Fibroblast of lung (primary cell): Measurements from ENCODE around the gene RTP3. TPM values are rescaled to one million over a fixed set of nuclear protein-coding genes. Genes with fewer than 3 reads are reported as not detected.

Experiments used
- DNase-seq, 2 donors: peaks; one replicate each; pipeline versions ENCODE4 v3.0.0 to v3.0.0-alpha.2; 2010; ENCODE audit warnings: low read depth in 2 of 2
- H2AFZ ChIP-seq: 2 replicates; pipeline ENCODE4 v1.5.1; 2012; ENCODE audit warnings: low read length, control low read depth, inconsistent platforms
- H3K27ac ChIP-seq: 2 replicates; pipeline ENCODE4 v1.5.1; 2011; ENCODE audit warnings: low read length, control low read depth; ENCODE audit not compliant: insufficient read depth
- H3K27me3 ChIP-seq: 2 replicates; pipeline ENCODE4 v1.5.1; 2011; ENCODE audit warnings: mild to moderate bottlenecking, low read length; ENCODE audit not compliant: control insufficient read depth, insufficient read depth
- H3K36me3 ChIP-seq: 2 replicates; pipeline ENCODE4 v1.5.1; 2011; ENCODE audit warnings: low read length; ENCODE audit not compliant: control insufficient read depth, insufficient read depth
- H3K4me1 ChIP-seq: 2 replicates; pipeline ENCODE4 v1.5.1; 2011; ENCODE audit warnings: low read length; ENCODE audit not compliant: control insufficient read depth, insufficient read depth; ENCODE audit errors: extremely low read depth
- H3K4me2 ChIP-seq: 2 replicates; pipeline ENCODE4 v1.5.1; 2011; ENCODE audit warnings: low read length, control low read depth; ENCODE audit not compliant: insufficient read depth; ENCODE audit errors: extremely low read depth
- H3K4me3 ChIP-seq, 4 experiments: fragments of 200-600 bp in 1 of 4; sonication (generic) in 1 of 4; replicated peaks in 1 of 4; 2 replicates each; pipeline ENCODE4 v1.5.1; 2011 to 2016; ENCODE audit warnings: low read length in 4 of 4, low read depth in 3 of 4, mild to moderate bottlenecking in 3 of 4, control low read depth in 2 of 4, inconsistent platforms in 1 of 4, mixed read lengths in 1 of 4; ENCODE audit not compliant: insufficient read depth in 1 of 4; ENCODE audit errors: control extremely low read depth in 1 of 4
- H3K79me2 ChIP-seq: 2 replicates; pipeline ENCODE4 v1.5.1; 2012; ENCODE audit warnings: mild to moderate bottlenecking, low read length, inconsistent platforms; ENCODE audit not compliant: control insufficient read depth, insufficient read depth
- H3K9ac ChIP-seq: 2 replicates; pipeline ENCODE4 v1.5.1; 2011; ENCODE audit warnings: mild to moderate bottlenecking, low read length, control low read depth; ENCODE audit not compliant: insufficient read depth
- H3K9me3 ChIP-seq: 2 replicates; pipeline ENCODE4 v1.5.1; 2012; ENCODE audit warnings: low read depth, low read length; ENCODE audit not compliant: control insufficient read depth, insufficient read depth
- H4K20me1 ChIP-seq: 2 replicates; pipeline ENCODE4 v1.5.1; 2011; ENCODE audit warnings: low read length; ENCODE audit not compliant: control insufficient read depth, insufficient read depth; ENCODE audit errors: extremely low read depth
- EZH2 ChIP-seq: IDR thresholded peaks from 2 replicates; pipeline ENCODE4 v1.5.1; 2012; ENCODE audit warnings: low read length, control low read depth, mild to moderate bottlenecking; ENCODE audit errors: missing control alignments
- polyA plus RNA-seq, 2 donors: library from polyadenylated mRNA; depleted of rRNA in 1 of 2; stranded (reverse) in 1 of 2; unstranded in 1 of 2; fragments of >200 nt; gene quantifications; 2 replicates each; pipeline ENCODE4 v1.2.1, GENCODE V29; 2011 to 2012; ENCODE audit warnings: missing spikeins in 1 of 2
- total RNA-seq: library from RNA; depleted of rRNA; stranded (reverse); fragments of >200 nt; gene quantifications from 2 replicates; pipeline ENCODE4 v1.2.1, GENCODE V29; 2014
- TF ChIP-seq, protein P1 (sequence below), 2 donors: IDR thresholded peaks in 1 of 2; conservative IDR thresholded peaks in 1 of 2; 1 replicate in 1 of 2; 2 replicates in 1 of 2; pipeline ENCODE4 v1.5.1; 2011 to 2012; ENCODE audit warnings: low read length in 2 of 2, control low read depth in 1 of 2, inconsistent platforms in 1 of 2, low read depth in 1 of 2, mild to moderate bottlenecking in 1 of 2

The RTP3 gene
- total and polyA plus RNA-seq, 2 donors (not counting 1 experiment from before 2014, with no cell fraction given) = not detected

DNA sequence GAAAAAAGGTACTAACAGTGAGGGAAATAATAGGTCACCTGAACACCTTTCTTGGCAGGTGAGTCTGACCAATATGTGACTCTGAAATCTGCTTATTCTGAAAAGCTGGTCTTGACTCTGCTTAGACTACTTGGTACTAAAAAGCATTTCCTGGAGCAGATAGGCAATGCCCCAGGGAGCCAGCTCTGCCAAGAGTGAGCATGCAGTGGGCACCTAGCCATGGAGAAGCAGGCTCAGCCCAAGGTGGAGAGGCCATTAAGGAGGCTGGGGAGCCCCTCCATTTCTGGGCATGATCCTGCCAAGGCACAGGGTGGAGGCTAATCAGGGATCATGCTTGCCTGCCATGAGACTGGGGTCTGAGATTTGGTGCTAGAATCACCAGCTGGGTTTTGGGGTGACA, 31.5 kb upstream of the RTP3 start:
- Histone ChIP-seq H2AFZ (no peak overlapping the region), H3K36me3 (no peaks in the 10 kb centered on the region), H4K20me1 (no peaks in the 10 kb centered on the region), H3K4me2 (no peak overlapping the region), H3K4me3 (no peak overlapping the region), H3K27ac (no peak overlapping the region), H3K9me3 (no peaks in the 10 kb centered on the region), H3K4me1 (no peaks in the 10 kb centered on the region), H3K27me3 (peaks cover 29% of the 10 kb centered on the region), H3K79me2 (no peaks in the 10 kb centered on the region), H3K9ac (no peak overlapping the region)
- DNase-seq = no peak
- TF ChIP-seq, protein P1, sequence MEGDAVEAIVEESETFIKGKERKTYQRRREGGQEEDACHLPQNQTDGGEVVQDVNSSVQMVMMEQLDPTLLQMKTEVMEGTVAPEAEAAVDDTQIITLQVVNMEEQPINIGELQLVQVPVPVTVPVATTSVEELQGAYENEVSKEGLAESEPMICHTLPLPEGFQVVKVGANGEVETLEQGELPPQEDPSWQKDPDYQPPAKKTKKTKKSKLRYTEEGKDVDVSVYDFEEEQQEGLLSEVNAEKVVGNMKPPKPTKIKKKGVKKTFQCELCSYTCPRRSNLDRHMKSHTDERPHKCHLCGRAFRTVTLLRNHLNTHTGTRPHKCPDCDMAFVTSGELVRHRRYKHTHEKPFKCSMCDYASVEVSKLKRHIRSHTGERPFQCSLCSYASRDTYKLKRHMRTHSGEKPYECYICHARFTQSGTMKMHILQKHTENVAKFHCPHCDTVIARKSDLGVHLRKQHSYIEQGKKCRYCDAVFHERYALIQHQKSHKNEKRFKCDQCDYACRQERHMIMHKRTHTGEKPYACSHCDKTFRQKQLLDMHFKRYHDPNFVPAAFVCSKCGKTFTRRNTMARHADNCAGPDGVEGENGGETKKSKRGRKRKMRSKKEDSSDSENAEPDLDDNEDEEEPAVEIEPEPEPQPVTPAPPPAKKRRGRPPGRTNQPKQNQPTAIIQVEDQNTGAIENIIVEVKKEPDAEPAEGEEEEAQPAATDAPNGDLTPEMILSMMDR (conservative IDR thresholded peaks at IDR 0.05 in 1 of 2, IDR thresholded peaks at IDR 0.05 in 1 of 2; ENCODE audit: low read depth in 1 of 2, low read length in 2 of 2) = no peak
- no peak for TF ChIP-seq EZH2

DNA sequence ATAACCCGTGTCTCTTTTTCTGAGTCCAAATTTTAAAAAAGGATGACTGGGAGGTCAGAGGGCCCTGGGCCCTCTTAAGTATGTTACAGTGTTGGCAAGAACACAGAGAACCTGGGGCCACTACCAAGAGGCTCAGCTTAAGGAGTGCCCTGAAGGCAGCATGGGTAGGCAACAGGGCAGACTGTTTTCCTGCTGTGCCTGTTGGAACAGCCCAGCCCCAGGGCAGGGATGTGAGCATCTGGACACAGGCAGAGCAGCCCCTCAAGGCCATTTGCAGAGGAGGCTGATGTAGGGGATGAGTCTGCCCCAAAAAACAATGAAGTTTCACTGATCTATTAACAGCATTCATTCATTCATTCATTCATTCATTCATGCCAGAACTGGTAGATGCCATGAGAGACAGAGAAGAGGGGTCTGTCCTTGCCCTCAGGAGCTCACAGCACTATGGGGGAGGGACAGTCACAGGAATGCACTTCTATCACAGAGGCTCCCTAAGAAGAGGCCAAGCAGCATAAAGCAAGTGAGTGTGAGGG, 30.8 kb upstream of the RTP3 start:
- H3K36me3 ChIP-seq = no peaks in the 10 kb centered on the region
- H3K4me2 ChIP-seq = no peak overlapping the region
- no peak for DNase-seq
- H3K27me3 ChIP-seq = peaks cover 32% of the 10 kb centered on the region
- H3K4me3 ChIP-seq = no peak overlapping the region
- no peaks in the 10 kb centered on the region for H3K9me3 ChIP-seq
- TF ChIP-seq, protein P1 (conservative IDR thresholded peaks at IDR 0.05 in 1 of 2, IDR thresholded peaks at IDR 0.05 in 1 of 2; ENCODE audit: low read depth in 1 of 2, low read length in 2 of 2) = no peak
- no peak for TF ChIP-seq EZH2
- H3K9ac ChIP-seq = no peak overlapping the region
- H4K20me1 ChIP-seq = no peaks in the 10 kb centered on the region
- H3K79me2 ChIP-seq = no peaks in the 10 kb centered on the region
- no peaks in the 10 kb centered on the region for H3K4me1 ChIP-seq
- no peak overlapping the region for H3K27ac ChIP-seq
- no peak overlapping the region for H2AFZ ChIP-seq

DNA sequence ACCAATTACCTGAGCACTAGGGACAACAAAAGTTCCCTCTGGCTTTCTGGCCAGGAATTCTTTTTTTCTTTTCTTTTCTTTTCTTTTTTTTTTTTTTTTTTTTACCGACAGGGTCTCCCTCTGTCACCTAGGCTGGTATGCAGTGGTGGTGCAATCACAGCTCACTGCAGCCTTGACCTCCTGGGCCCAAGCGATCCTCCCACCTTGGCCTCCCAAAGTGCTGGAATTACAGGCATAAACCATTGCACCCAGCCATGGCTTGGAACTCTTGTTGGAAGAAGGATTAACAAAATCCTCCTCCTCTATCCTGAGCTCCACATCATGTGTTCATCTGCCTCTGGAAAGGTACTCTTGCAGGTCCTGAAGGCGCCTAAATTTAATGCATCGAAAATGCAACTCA, 30.2 kb upstream of the RTP3 start:
- no peaks in the 10 kb centered on the region for H4K20me1 ChIP-seq
- TF ChIP-seq EZH2 = no peak
- TF ChIP-seq, protein P1 (conservative IDR thresholded peaks at IDR 0.05 in 1 of 2, IDR thresholded peaks at IDR 0.05 in 1 of 2; ENCODE audit: low read depth in 1 of 2, low read length in 2 of 2) = no peak
- no peak overlapping the region for H3K4me3 ChIP-seq
- H3K79me2 ChIP-seq = no peaks in the 10 kb centered on the region
- no peak overlapping the region for H3K27ac ChIP-seq
- no peak overlapping the region for H2AFZ ChIP-seq
- H3K4me1 ChIP-seq = no peaks in the 10 kb centered on the region
- H3K9ac ChIP-seq = no peak overlapping the region
- no peaks in the 10 kb centered on the region for H3K9me3 ChIP-seq
- no peak for DNase-seq
- H3K27me3 ChIP-seq = peaks cover 34% of the 10 kb centered on the region
- no peaks in the 10 kb centered on the region for H3K36me3 ChIP-seq
- no peak overlapping the region for H3K4me2 ChIP-seq
